ENCODE data around the gene SSTR3. TPM values are rescaled to one million over a fixed set of nuclear protein-coding genes. Genes with fewer than 3 reads are reported as not detected.
A peak's percentile ranks its signal among the peaks of the same experiment; 100 is the strongest.

The SSTR3 gene
- total and polyA plus RNA-seq, 2 experiments from 2014 or later = not detected

GRCh38 chr22:37176464-37177061 is 35.7 kb downstream of the SSTR3 start:
- no peaks in the 10 kb centered on the region for H3K27me3 ChIP-seq (replicated peaks; ENCODE audit: insufficient read depth)
- H3F3A ChIP-seq (ENCODE audit: insufficient read depth) = peaks cover 7% of the 10 kb centered on the region; the same call in 1 of the 2 replicates
- peak overlapping the region; percentile 71 for H3K4me2 ChIP-seq (ENCODE audit: unreplicated experiment)
- H4K20me1 ChIP-seq (ENCODE audit: insufficient read depth) = no peaks in the 10 kb centered on the region
- peak overlapping the region; percentile 36; the same call in 1 of the 2 replicates for H3K4me3 ChIP-seq
- H3K9me2 ChIP-seq (ENCODE audit: insufficient read depth) = no peaks in the 10 kb centered on the region
- DNase-seq = peak; percentile 92
- peak overlapping the region; percentile 61 for H3K27ac ChIP-seq
- no peaks in the 10 kb centered on the region for H3K9me3 ChIP-seq (ENCODE audit: low read depth)
- no peaks in the 10 kb centered on the region for H3K79me2 ChIP-seq (ENCODE audit: insufficient read depth)
- in situ Hi-C loops (cut with MboI) = no loop called here
- H3K4me1 ChIP-seq (ENCODE audit: insufficient read depth) = peaks cover 16% of the 10 kb centered on the region
- H3K36me3 ChIP-seq (ENCODE audit: low read depth) = no peaks in the 10 kb centered on the region
- H2AFZ ChIP-seq = peak overlapping the region; percentile 80
- WGBS, 2 experiments (ENCODE audit: low coverage in 1 of 2, low lambda C conversion rate in 2 of 2, missing lambda C conversion rate in 2 of 2) = 3 to 7% methylated on average over 23 of the region's 23 CpGs
- peak overlapping the region; percentile 72 for H3K9ac ChIP-seq
- TF ChIP-seq EZH2phosphoT487 (IDR thresholded peaks at IDR 0.05; ENCODE audit: insufficient read depth, low read depth) (no peak), EZH2 (IDR thresholded peaks at IDR 0.05; ENCODE audit: insufficient read depth, poor library complexity, severe bottlenecking) (no peak)

- H3K27me3 ChIP-seq (replicated peaks; ENCODE audit: insufficient read depth) = no peaks in the 10 kb centered on the region; the same call in 1 of the 2 replicates
- H3K79me2 ChIP-seq (ENCODE audit: insufficient read depth) = no peaks in the 10 kb centered on the region
- H3K9me2 ChIP-seq (ENCODE audit: insufficient read depth) = no peaks in the 10 kb centered on the region
- H3K4me3 ChIP-seq = no peak overlapping the region
- no peak for TF ChIP-seq EZH2phosphoT487 (IDR thresholded peaks at IDR 0.05; ENCODE audit: insufficient read depth, low read depth)
- TF ChIP-seq EZH2 (IDR thresholded peaks at IDR 0.05; ENCODE audit: insufficient read depth, poor library complexity, severe bottlenecking) = no peak
- DNase-seq = peak; percentile 20
- H3K4me2 ChIP-seq (ENCODE audit: unreplicated experiment) = no peak overlapping the region
- H2AFZ ChIP-seq = peak overlapping the region; percentile 80; the same call in 1 of the 2 replicates
- in situ Hi-C loops (cut with MboI) = no loop called here
- WGBS, 2 experiments (ENCODE audit: low coverage in 1 of 2, low lambda C conversion rate in 2 of 2, missing lambda C conversion rate in 2 of 2) = 46 to 47% methylated on average over 18 of the region's 18 CpGs
- H3K9ac ChIP-seq = peak overlapping the region; percentile 72
- no peaks in the 10 kb centered on the region for H4K20me1 ChIP-seq (ENCODE audit: insufficient read depth)
- H3K36me3 ChIP-seq (ENCODE audit: low read depth) = no peaks in the 10 kb centered on the region
- H3K4me1 ChIP-seq (ENCODE audit: insufficient read depth) = peaks cover 16% of the 10 kb centered on the region
- H3K27ac ChIP-seq = peak overlapping the region; percentile 61; the same call in 1 of the 2 replicates
- no peaks in the 10 kb centered on the region for H3K9me3 ChIP-seq (ENCODE audit: low read depth)
- H3F3A ChIP-seq (ENCODE audit: insufficient read depth) = peaks cover 7% of the 10 kb centered on the region; the same call in 1 of the 2 replicates
Observed at GRCh38 chr22:37175414-37176281, 36.6 kb downstream of the SSTR3 start.

GRCh38 chr22:37174964-37175363 is 37.3 kb downstream of the SSTR3 start:
- no peak overlapping the region for H3K9ac ChIP-seq
- no peaks in the 10 kb centered on the region for H3K36me3 ChIP-seq (ENCODE audit: low read depth)
- H3K4me3 ChIP-seq = no peak overlapping the region
- in situ Hi-C loops (cut with MboI) = no loop called here
- H3K27ac ChIP-seq = no peak overlapping the region
- no peaks in the 10 kb centered on the region for H3K79me2 ChIP-seq (ENCODE audit: insufficient read depth)
- peaks cover 16% of the 10 kb centered on the region for H3K4me1 ChIP-seq (ENCODE audit: insufficient read depth)
- H3K4me2 ChIP-seq (ENCODE audit: unreplicated experiment) = no peak overlapping the region
- H3K9me3 ChIP-seq (ENCODE audit: low read depth) = no peaks in the 10 kb centered on the region
- no peaks in the 10 kb centered on the region for H4K20me1 ChIP-seq (ENCODE audit: insufficient read depth)
- H3K27me3 ChIP-seq (replicated peaks; ENCODE audit: insufficient read depth) = no peaks in the 10 kb centered on the region; the same call in 1 of the 2 replicates
- peaks cover 7% of the 10 kb centered on the region; the same call in 1 of the 2 replicates for H3F3A ChIP-seq (ENCODE audit: insufficient read depth)
- 85 to 92% methylated on average over 9 of the region's 9 CpGs for WGBS, 2 experiments (ENCODE audit: low coverage in 1 of 2, low lambda C conversion rate in 2 of 2, missing lambda C conversion rate in 2 of 2)
- H3K9me2 ChIP-seq (ENCODE audit: insufficient read depth) = no peaks in the 10 kb centered on the region
- H2AFZ ChIP-seq = no peak overlapping the region
- no peak for DNase-seq
- TF ChIP-seq EZH2 (IDR thresholded peaks at IDR 0.05; ENCODE audit: insufficient read depth, poor library complexity, severe bottlenecking) = no peak
- TF ChIP-seq EZH2phosphoT487 (IDR thresholded peaks at IDR 0.05; ENCODE audit: insufficient read depth, low read depth) = no peak

- Histone ChIP-seq H3K27me3 (replicated peaks; ENCODE audit: insufficient read depth) (no peaks in the 10 kb centered on the region; the same call in 1 of the 2 replicates), H3K4me2 (ENCODE audit: unreplicated experiment) (no peak overlapping the region), H2AFZ (no peak overlapping the region), H3K9me3 (ENCODE audit: low read depth) (no peaks in the 10 kb centered on the region), H3F3A (ENCODE audit: insufficient read depth) (peaks cover 7% of the 10 kb centered on the region; the same call in 1 of the 2 replicates), H3K9me2 (ENCODE audit: insufficient read depth) (no peaks in the 10 kb centered on the region), H3K79me2 (ENCODE audit: insufficient read depth) (no peaks in the 10 kb centered on the region), H3K4me3 (no peak overlapping the region), H4K20me1 (ENCODE audit: insufficient read depth) (no peaks in the 10 kb centered on the region), H3K36me3 (ENCODE audit: low read depth) (no peaks in the 10 kb centered on the region), H3K4me1 (ENCODE audit: insufficient read depth) (peaks cover 16% of the 10 kb centered on the region), H3K9ac (no peak overlapping the region), H3K27ac (no peak overlapping the region)
- TF ChIP-seq EZH2 (IDR thresholded peaks at IDR 0.05; ENCODE audit: insufficient read depth, poor library complexity, severe bottlenecking) (no peak), EZH2phosphoT487 (IDR thresholded peaks at IDR 0.05; ENCODE audit: insufficient read depth, low read depth) (no peak)
- in situ Hi-C loops (cut with MboI) = no loop called here
- peak; percentile 90 for DNase-seq
- 2 to 7% methylated on average over 6 of the region's 6 CpGs for WGBS, 2 experiments (ENCODE audit: low coverage in 1 of 2, low lambda C conversion rate in 2 of 2, missing lambda C conversion rate in 2 of 2)
Observed at GRCh38 chr22:37173709-37174108, 38.6 kb downstream of the SSTR3 start.

All from GM23248 (cell line).